ENCODE data around the gene CDKN1B.

CDKN1B gene

DNA sequence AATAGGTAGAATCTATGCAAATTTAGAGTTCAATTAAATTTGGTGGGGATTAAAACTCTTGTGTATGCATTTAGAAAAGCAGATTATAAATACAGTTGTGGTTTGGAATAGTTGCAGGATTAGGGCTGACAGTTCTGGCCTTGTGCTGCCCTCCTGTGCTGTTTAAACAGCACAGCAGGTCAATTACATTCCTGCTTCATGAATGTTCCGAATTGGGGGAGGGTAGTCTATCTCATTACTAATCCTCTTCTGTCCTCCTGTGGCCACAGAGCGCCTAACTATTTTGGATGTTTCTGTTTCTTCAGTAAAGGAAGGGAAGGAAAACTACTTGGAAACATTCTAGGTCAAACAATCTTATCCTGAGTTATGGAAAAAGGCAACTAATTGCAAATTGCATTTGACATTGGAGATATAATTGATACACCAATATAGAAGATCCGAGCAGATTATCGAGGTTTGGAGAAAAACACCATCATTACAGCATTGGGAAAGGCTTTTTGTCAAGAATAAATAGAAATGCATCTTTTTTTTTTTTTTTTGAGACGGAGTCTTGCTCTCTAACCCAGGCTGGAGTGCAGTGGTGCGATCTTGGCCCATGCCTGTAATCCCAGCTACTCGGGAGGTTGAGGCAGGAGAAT is 12.5 kb upstream of the CDKN1B start:
- peak; percentile 17 for DNase-seq

DNA sequence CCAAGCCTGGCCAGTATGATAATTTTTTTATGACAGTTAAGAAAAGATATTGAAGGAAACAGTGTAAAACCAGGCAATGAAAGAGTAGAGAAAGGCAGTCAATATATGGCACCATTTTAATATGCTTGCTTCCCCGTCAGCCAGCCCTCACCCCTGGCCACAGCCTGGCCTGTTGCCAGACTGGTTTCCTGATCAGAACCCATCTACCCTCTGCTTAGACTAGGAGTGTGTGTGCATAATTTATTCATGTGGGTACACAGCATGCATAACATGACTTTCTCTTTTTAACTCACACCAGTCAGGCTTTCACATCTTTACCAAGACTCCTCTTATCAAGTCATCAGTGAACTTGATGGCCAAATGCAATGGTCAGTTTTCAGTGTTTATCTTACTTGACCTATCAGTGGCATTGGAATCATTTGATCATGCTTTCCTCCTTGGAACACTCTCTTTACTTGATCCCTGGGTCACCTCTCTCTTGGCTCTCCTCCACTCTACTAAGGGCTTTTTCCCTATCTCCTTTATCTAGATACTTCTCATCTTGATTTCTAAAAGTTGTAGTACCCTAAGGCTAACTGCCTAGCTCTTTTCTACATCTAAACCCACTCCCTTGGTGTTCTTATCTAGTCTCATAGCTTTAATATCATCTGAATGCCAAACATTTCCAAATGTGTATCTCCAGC is 11.2 kb upstream of the CDKN1B start:
- DNase-seq: no peak

DNA sequence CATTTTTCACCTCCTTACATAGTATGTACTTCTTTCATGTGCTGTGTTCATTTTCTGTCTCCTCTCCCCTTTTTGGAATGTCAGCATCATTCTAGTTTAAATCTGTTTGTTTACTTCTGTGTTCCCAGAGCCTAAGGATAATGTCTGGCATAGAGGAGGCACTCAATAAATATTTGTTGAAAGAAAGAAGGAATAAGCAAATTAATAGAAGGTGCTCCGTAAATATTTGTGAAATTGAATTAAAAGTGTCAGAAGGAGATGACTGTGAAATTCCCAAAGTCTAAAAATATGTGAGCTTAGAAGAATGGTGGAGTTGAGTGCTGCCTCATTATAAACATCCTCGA is 3.3 kb upstream of the CDKN1B start:
- DNase-seq: no peak

DNA sequence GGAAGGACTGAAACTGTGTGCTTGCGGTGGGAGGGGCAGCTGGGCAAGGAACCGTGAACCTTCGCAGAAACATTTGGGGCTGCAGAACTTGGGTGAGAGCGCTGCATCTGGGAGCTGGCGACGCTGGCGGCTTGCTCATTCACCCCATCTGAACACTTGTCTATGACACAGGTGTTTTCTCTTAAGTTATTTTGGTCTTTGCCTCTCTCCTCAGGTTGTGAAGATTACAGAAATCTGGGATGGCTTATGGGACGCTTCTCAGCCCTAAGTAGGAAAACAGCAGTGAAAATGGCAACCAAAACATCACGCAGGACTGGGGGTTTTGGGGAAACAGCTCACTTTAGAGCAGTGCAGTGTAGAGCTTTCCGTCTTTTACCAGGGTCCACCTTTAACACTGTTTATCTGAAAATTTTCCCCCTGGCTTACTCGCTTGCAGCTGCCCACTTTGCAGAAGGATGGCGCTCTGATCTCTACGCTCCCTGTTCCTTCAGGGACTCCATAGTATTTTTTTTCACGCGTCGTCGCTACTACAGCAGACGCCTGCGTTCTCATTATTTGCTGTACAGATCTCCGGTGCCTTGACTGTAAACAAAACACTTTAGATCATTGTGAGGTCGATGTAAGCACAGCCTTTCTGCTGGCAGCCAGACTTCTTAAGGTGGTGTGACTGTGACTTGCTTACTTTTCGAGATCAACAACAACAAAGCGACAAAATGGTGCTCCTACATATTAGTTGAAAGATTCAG is 2.7 kb upstream of the CDKN1B start:
- DNase-seq: no peak

DNA sequence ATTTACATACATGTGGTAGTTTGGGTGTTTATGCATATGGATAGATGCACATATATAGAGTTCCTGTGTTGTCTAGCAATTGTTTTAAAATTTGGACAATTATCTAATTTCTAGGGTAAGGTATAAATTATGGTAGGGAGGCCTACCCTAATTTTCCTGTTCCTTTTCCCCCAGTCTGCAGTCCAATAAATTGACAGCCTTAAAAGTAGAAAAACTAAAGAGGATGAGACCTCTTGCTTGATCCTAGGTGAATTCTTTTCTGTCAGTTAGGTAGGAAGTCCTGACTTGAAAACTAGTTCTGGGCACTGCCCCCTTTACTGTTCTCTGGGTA is 2.1 kb upstream of the CDKN1B start:
- DNase-seq: no peak

DNA sequence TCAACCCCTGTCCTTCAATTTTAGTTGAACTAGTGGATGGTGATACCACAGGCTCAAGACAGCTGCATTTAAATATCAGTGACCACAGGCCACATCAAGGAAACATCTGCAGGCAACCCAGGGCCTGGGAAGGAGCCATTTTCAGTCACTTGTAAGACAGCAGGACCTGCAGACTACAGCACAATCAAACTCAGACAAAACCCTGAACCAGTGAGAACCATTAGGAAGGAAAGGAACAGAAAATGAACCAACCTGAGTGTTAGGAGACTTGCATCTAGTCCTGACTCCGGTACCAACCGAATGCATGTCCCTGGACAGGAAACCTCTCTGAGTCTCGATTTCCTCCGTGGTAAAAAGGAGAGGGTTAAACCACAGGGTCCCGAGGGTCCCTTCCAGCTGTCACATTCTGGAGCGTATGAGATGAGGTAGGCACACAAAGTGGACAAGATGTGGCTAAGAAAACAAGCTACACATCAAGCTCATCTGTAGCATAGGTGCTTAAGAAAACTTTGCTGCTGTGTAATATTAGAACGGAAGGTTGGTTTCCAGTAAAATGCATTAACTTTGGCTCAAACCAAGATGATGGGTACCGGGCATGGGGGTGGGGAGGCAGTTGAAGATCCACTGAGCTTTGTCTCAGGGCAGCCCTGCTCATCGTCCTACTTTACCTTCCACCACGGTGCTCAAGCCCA is 1.6 kb upstream of the CDKN1B start:
- DNase-seq: no peak

DNA sequence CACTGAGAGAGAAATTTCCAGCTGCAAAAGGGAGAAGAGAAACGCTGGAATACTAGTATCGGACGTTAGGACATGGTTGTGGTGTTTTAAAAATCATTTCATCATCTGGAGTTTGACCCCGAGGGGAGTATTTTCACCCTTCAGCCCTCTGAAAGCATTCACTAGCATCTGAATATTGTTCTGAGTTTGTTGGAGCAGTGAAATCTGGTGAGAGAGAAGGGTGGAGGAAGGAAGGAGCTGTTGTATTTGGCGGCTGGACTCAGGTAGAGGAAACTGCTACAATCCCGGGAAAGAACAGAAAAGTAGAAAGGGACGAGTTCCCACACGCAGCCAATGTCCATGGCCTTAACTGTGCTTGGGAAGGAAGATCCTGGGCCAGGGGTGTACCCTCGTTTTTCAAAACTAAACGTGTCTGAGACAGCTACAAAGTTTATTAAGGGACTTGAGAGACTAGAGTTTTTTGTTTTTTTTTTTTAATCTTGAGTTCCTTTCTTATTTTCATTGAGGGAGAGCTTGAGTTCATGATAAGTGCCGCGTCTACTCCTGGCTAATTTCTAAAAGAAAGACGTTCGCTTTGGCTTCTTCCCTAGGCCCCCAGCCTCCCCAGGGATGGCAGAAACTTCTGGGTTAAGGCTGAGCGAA is 896 bp upstream of the CDKN1B start:
- DNase-seq: no peak

DNA sequence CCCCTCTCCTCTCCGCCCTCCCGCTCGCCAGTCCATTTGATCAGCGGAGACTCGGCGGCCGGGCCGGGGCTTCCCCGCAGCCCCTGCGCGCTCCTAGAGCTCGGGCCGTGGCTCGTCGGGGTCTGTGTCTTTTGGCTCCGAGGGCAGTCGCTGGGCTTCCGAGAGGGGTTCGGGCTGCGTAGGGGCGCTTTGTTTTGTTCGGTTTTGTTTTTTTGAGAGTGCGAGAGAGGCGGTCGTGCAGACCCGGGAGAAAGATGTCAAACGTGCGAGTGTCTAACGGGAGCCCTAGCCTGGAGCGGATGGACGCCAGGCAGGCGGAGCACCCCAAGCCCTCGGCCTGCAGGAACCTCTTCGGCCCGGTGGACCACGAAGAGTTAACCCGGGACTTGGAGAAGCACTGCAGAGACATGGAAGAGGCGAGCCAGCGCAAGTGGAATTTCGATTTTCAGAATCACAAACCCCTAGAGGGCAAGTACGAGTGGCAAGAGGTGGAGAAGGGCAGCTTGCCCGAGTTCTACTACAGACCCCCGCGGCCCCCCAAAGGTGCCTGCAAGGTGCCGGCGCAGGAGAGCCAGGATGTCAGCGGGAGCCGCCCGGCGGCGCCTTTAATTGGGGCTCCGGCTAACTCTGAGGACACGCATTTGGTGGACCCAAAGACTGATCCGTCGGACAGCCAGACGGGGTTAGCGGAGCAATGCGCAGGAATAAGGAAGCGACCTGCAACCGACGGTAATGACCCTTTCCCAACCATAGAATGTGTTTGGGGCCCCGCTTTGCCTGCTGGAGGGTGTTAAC is 615 bp downstream of the CDKN1B start:
- DNase-seq: no peak

DNA sequence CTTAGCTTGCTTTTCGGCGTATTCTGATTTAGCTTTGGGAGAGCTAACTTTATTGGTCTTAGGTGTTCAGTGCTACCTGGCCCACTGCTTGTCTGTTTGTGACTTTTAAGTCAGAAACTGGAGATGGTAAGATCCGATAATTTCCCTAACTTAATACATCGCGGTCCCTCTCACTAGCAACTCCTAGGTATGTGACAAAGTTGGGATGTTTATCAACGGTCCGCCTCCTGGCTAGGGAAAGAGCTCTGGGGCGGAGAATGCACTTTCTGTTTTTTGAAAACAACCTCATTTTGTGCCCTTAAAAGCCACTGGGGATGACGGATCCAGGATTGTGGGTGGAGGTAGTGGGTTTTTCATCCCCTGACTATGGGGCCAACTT is 1.2 kb downstream of the CDKN1B start:
- DNase-seq: no peak

DNA sequence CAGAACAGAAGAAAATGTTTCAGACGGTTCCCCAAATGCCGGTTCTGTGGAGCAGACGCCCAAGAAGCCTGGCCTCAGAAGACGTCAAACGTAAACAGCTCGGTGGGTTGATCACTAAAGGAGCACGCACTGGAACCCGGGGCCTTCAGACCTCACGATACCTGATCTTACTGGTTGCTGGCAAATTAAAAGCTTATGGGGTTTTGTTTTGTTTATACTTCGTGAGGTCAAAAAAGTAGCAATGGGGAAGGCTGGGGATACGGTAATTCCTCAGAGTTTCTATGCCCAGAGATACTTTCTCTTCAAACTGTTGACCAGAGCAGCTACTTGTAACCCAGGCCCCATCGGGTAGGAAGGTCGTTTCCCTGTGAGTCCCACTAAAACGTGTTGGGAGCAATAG is 1.7 kb downstream of the CDKN1B start:
- no peak for DNase-seq

DNA sequence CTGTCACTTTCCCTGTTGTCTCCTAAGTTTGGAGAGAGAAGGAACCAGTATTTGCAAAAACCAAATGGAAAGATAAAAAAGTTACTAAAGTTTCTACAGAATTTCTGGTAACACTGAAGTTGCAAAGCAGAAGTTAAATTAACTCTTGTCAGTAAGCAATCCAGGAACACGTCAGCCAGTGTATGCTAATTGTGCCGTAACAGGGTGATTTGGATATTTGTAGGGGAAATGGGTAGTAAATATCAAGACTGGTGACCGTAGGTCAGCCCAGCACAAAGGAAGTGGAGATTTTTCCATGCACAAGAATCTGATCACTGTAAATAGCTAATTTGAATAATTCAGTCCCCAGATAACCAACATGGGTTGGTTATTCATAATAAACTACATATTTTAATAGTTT is 2.3 kb downstream of the CDKN1B start:
- DNase-seq: no peak

DNA sequence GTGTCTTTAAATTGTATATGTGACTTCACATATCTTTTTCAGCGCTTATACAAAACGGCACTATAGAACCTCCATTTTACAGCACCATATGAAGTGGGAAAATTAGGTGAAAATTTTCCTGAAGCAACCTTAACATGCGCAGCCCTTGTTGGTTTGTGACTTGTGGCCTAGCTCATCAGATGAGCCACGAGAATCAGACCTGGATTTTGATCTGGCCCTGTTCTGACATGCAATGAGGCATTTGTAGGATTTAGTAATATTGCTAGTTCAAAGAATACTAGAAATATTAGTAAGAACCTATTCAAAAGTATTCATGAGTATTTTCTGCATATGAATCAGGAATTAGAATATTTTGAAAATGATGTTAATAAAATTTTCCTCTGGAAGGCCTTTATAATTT is 2.9 kb downstream of the CDKN1B start:
- no peak for DNase-seq

DNA sequence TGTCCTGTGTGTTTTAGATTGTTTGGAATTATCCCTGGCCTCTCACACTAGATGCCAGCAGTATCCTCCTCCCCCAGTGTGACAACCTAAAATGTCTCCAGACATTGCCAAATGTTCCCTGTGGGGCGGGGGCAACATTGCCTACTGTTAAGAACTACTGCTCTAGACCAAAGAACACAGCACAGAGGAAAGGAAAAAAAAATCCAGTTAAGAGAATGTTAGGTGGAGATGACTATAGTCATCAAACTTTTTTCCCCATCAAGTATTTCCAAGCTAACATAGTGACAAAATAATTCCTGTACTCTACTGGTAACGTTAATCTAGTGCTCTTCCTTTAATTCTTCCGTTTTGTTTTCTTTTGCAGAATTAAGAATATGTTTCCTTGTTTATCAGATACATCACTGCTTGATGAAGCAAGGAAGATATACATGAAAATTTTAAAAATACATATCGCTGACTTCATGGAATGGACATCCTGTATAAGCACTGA is 3.5 kb downstream of the CDKN1B start:
- no peak for DNase-seq

DNA sequence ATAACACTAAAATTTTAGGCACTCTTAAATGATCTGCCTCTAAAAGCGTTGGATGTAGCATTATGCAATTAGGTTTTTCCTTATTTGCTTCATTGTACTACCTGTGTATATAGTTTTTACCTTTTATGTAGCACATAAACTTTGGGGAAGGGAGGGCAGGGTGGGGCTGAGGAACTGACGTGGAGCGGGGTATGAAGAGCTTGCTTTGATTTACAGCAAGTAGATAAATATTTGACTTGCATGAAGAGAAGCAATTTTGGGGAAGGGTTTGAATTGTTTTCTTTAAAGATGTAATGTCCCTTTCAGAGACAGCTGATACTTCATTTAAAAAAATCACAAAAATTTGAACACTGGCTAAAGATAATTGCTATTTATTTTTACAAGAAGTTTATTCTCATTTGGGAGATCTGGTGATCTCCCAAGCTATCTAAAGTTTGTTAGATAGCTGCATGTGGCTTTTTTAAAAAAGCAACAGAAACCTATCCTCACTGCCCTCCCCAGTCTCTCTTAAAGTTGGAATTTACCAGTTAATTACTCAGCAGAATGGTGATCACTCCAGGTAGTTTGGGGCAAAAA is 4.1 kb downstream of the CDKN1B start:
- DNase-seq: no peak

DNA sequence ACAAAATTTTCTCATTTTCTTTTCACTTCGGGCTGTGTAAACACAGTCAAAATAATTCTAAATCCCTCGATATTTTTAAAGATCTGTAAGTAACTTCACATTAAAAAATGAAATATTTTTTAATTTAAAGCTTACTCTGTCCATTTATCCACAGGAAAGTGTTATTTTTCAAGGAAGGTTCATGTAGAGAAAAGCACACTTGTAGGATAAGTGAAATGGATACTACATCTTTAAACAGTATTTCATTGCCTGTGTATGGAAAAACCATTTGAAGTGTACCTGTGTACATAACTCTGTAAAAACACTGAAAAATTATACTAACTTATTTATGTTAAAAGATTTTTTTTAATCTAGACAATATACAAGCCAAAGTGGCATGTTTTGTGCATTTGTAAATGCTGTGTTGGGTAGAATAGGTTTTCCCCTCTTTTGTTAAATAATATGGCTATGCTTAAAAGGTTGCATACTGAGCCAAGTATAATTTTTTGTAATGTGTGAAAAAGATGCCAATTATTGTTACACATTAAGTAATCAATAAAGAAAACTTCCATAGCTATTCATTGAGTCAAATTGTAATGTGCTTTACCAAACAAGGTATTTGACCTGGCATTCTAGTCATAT is 4.8 kb downstream of the CDKN1B start:
- no peak for DNase-seq

DNA sequence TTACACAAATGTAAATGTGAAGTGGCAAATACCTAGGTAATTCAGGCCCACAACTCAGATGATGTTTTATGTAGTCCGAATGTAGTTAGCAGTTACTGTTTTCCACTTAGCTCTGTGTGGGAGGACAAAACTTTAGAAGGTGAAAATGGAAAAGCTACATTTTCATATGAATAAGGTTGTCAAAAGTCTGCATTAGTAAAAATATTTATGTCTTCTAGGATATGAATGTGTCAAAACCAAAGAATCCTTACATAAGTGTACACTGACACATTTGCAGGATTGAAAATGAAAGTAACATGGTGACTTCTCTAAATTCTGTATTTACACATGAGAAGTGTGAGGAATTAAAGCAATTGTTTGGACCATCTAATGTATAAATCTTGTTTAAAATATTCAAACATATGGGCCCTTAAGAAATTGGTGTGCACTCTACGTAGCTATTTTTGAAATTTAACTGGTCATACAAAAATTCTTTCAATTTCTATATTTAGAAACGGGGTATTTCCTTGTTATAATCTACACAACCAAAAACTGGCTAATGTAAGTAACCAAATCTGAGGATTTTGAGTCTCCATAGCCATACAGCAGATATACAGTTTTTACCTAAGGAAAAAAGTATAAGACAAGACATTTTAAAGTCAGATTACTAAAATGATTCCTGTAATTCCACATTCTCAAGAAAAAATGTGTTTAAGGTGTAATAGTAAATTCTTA is 5.4 kb downstream of the CDKN1B start:
- no peak for DNase-seq

DNA sequence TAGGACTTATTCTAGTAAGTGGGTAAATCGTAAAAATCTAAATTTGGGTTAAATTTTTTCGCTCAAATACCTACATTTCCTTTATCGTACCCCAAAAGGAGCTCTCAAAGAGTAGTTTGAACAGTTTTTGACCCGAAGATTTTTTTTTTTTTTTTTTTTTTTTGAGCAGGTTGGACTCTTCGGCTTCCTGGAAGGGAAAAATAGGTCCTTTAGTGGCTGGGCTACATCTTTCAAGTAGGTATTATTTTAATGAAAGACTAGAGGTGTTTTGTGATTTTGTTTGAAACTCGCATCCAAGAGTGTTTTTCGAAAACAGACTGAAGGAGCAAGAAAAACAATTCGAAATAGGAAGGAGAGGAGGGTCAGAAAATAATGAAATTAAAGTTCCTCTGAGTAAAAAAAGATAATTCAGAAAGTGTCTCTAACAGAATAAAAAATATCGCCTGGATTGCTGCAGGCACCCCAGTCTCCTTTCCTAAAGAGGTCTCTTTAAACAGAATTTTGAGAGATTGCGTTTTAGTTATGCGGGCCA is 6.0 kb downstream of the CDKN1B start:
- no peak for DNase-seq

DNA sequence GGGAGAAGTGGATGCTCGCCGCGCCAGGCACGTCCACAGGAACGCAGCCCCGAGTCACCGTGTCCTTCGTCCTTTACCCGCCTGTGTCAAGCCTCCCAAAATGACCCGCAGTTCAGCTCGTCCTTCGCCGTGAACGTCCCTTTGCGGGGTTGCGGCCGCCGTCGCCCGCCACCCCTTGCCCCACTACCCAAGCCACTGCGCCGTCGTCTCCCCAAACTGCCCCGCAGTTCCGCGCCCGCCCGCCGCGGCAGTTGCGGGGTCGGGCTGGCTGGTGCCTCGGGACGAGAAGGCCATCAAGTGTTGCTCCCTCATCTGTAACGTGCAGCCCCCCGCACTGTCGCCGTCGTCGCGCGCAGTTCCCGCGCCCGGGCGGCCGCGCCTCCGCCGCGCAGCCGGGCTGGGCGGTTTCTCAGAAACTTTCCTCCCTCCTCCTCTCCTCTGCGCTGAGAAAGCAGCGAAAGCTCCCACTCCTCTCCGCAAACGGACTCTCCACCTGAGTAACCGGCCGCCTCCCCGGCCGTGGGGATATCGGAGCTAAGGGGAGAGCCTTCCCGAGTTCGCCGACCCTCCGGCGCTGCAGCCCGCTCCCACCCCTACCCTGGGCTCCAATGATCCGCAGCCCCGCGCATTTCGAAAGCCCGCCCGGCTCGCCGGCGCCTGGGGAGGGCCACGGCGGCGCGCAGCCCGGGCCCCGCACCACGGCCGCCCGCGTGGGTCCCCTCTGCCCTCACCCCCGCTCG is 6.7 kb downstream of the CDKN1B start:
- DNase-seq: no peak

DNA sequence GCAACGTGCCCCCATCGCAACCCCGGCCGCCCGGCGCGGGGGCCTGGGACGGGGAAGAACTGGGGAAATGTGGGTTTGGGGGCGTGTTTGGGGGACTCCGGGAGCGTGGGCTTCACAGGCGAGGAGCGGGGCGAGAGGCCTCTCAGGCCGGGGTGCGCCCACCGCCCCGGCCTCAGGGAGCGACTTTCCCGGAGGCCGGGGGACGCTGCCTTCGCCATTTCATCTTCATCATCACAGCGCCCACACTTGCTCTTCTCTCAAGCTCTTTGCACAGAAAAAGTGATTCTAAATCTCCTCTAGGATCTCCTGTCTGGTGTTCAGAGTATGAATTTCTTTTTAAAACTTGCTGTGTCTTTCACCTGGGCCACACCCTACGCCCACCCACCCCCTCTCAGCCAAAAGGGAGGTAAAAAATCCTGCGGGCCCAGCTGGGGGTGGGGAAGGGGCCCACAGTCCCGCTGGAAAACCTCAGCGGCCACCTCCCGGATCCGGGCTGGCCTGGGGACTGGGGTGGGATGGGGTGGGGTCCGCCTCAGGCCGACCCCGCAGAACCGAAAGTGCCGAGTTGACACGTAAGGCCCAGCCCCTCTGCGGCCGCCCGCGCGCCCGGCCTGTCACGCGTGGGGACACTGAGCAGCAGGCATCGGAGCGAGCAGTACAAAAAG is 7.4 kb downstream of the CDKN1B start:
- no peak for DNase-seq
